Renal pelvis (tissue), 4 donors: ENCODE measurements around the gene B4GALNT1. TPM values are rescaled to one million over a fixed set of nuclear protein-coding genes. Genes with fewer than 3 reads are reported as not detected.
"Not testable (repeated sequence)": the region's sequence is repeated elsewhere in the genome, so short reads cannot be mapped to it uniquely, and the experiment has no call there.

Experiments used
- DNase-seq: peaks from one replicate; pipeline ENCODE4 v3.0.0-alpha.2; 2013
- polyA plus RNA-seq, 3 donors: library from polyadenylated mRNA; unstranded; fragments of 120-200 nt; gene quantifications; one replicate each; pipeline ENCODE4 v1.2.1, GENCODE V29; 2013; ENCODE audit not compliant: insufficient read length in 3 of 3

Gene B4GALNT1
- polyA plus RNA-seq, 3 donors = 0.87 to 1.1 (median 0.94) TPM

- DNase-seq = no peak
These were observed 5.1 kb upstream of the B4GALNT1 start for GRCh38 chr12:57638096-57638495.

GRCh38 chr12:57637364-57637763, 4.4 kb upstream of the B4GALNT1 start:
- no peak for DNase-seq

GRCh38 chr12:57636731-57637130, 3.7 kb upstream of the B4GALNT1 start:
- DNase-seq = not testable (repeated sequence)

GRCh38 chr12:57632073-57632957, 686 bp downstream of the B4GALNT1 start:
- no peak for DNase-seq

- DNase-seq = no peak
These were observed 1.4 kb downstream of the B4GALNT1 start for GRCh38 chr12:57631566-57632072.

GRCh38 chr12:57630891-57631433, 2.0 kb downstream of the B4GALNT1 start:
- DNase-seq = no peak

GRCh38 chr12:57629897-57630471, 3.0 kb downstream of the B4GALNT1 start:
- no peak for DNase-seq

GRCh38 chr12:57628280-57629191, 4.5 kb downstream of the B4GALNT1 start:
- DNase-seq = no peak

GRCh38 chr12:57627501-57628279, 5.3 kb downstream of the B4GALNT1 start:
- DNase-seq = no peak

GRCh38 chr12:57626921-57627445, 6.0 kb downstream of the B4GALNT1 start:
- no peak for DNase-seq

- DNase-seq = no peak
These were observed 6.7 kb downstream of the B4GALNT1 start for GRCh38 chr12:57626111-57626920.

- no peak for DNase-seq
These were observed 7.6 kb downstream of the B4GALNT1 start for GRCh38 chr12:57625261-57626032.

GRCh38 chr12:57624441-57625220, 8.4 kb downstream of the B4GALNT1 start:
- no peak for DNase-seq

GRCh38 chr12:57623811-57624390, 9.1 kb downstream of the B4GALNT1 start:
- no peak for DNase-seq

GRCh38 chr12:57623385-57623784, 9.6 kb downstream of the B4GALNT1 start:
- DNase-seq = no peak

- DNase-seq = no peak
These were observed 10.4 kb downstream of the B4GALNT1 start for GRCh38 chr12:57622293-57623245.
